A673 (cell line): ENCODE data around the gene SMARCA2.

Source experiments
- CTCF ChIP-seq: fragments of 300-800, 200-600 bp; sonication (generic); conservative IDR thresholded peaks from 2 replicates; pipeline ENCODE4 v1.5.1; 2017; ENCODE audit warnings: low read depth, mild to moderate bottlenecking, antibody characterized with exemption, low read length, moderate library complexity, mixed read lengths
- EZH2 ChIP-seq: fragments of 200-600 bp; sonication (generic); IDR thresholded peaks from 2 replicates; pipeline ENCODE4 v1.6.1; 2017; ENCODE audit warnings: borderline replicate concordance, low read depth, mild to moderate bottlenecking, mixed read lengths, antibody characterized with exemption, low read length; ENCODE audit not compliant: poor library complexity, severe bottlenecking

GRCh38 chr9:2107906-2108451 lies 92.8 kb downstream of the SMARCA2 start:
- TF ChIP-seq CTCF (no peak), EZH2 (no peak)
